ENCODE data around the gene SETD3. TPM values are rescaled to one million over a fixed set of nuclear protein-coding genes. Genes with fewer than 3 reads are reported as not detected.

SETD3 gene
- total RNA-seq, 2 donors from 2014 or later: 84.2 to 114 TPM

Other genes starting within 250 kb of the SETD3 start
- gene BCL11B, start 208.7 kb downstream of the SETD3 start, total RNA-seq: under 1 TPM; 0.19 to 0.43 TPM
- 10 to 100 TPM; 13.9 to 17.1 TPM for gene CCNK, start 550 bp upstream of the SETD3 start, total RNA-seq
- gene CCDC85C, start 123.3 kb upstream of the SETD3 start, total RNA-seq: 10 to 100 TPM; 17.1 to 17.7 TPM
- 1 to 10 TPM; 1.8 to 2.4 TPM for gene HHIPL1, start 164.3 kb upstream of the SETD3 start, total RNA-seq
- 1 to 10 TPM; 1.4 to 6.9 TPM for gene CYP46A1, start 203.4 kb upstream of the SETD3 start, total RNA-seq